PFSK-1 (cell line): ENCODE results near the gene MTHFSD.

Experiments used
- FOXP2 ChIP-seq: optimal IDR thresholded peaks from 2 replicates; pipeline ENCODE3; 2011; ENCODE audit warnings: borderline replicate concordance, control low read depth, inconsistent platforms; ENCODE audit not compliant: insufficient read depth; ENCODE audit errors: extremely low read length, extremely low read depth
- POLR2AphosphoS5 ChIP-seq: IDR thresholded peaks from 2 replicates; pipeline ENCODE4 v1.6.1; 2012; ENCODE audit warnings: low read depth, mild to moderate bottlenecking, control low read depth, low read length, moderate library complexity
- REST ChIP-seq, 2 experiments: IDR thresholded peaks; 2 replicates each; pipeline versions ENCODE4 v1.6.1 to v1.8.0; 2011 to 2012; ENCODE audit warnings: low read depth in 2 of 2, low read length in 2 of 2, control low read depth in 1 of 2, inconsistent platforms in 1 of 2, mild to moderate bottlenecking in 1 of 2, moderate library complexity in 1 of 2; ENCODE audit not compliant: insufficient read depth in 1 of 2
- SIN3A ChIP-seq: IDR thresholded peaks from 2 replicates; pipeline ENCODE4 v1.6.1; 2012; ENCODE audit warnings: mild to moderate bottlenecking, low read length, moderate library complexity, borderline replicate concordance; ENCODE audit not compliant: insufficient read depth
- TAF1 ChIP-seq: IDR thresholded peaks from 2 replicates; pipeline ENCODE4 v1.6.1; 2012; ENCODE audit warnings: low read length, control low read depth, borderline replicate concordance; ENCODE audit not compliant: insufficient read depth

MTHFSD gene

GRCh38 chr16:86494039-86494564 is 60.9 kb downstream of the MTHFSD start:
- TF ChIP-seq SIN3A (no peak), TAF1 (no peak), POLR2AphosphoS5 (no peak), FOXP2 (no peak), REST (IDR thresholded peaks at IDR 0.05; ENCODE audit: insufficient read depth in 1 of 2, low read depth in 2 of 2, low read length in 2 of 2) (no peak)

- peak; percentile 17 for TF ChIP-seq FOXP2
- no peak for TF ChIP-seq TAF1
Measured at GRCh38 chr16:86492961-86493629, 61.9 kb downstream of the MTHFSD start.

DNA sequence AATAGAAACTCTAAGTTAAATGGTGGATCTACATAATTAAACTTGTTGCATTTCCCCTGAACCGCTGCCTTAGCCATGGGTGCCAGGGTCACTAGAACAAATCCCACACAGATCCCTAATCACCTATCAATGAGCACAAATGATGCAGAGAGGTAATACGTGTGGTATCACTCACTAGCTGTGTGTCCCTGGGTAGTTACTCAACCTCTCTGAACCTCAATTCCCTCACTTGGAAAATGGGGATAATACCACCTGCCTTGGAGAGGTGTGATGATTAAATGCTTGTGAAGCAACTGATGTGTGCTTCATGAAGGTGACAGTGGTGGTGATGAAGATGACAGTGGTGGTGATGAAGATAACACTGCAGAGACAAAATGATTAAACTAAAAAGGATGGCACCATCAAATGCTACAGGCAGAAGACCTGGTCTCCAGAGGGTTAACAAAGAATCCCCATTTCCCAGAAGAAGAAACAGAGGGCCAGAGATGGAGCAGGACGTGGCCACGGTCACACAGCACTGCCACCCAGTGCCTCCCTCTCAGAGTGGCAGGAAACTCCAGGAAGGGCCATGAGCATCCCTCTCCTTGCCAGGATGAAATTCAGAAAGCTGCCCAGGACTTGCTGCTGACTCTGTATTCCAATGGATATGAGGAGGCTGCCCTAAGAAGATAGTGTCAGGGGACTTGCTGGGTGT is 62.6 kb downstream of the MTHFSD start:
- TF ChIP-seq TAF1 (no peak), REST (IDR thresholded peaks at IDR 0.05; ENCODE audit: insufficient read depth in 1 of 2, low read depth in 2 of 2, low read length in 2 of 2) (no peak), SIN3A (no peak), POLR2AphosphoS5 (no peak), FOXP2 (no peak)

GRCh38 chr16:86491640-86492023 is 63.4 kb downstream of the MTHFSD start:
- TF ChIP-seq FOXP2 (no peak), TAF1 (no peak), POLR2AphosphoS5 (no peak), SIN3A (no peak), REST (IDR thresholded peaks at IDR 0.05; ENCODE audit: insufficient read depth in 1 of 2, low read depth in 2 of 2, low read length in 2 of 2) (no peak)

GRCh38 chr16:86490859-86491639 is 64.0 kb downstream of the MTHFSD start:
- TF ChIP-seq REST (IDR thresholded peaks at IDR 0.05; ENCODE audit: insufficient read depth in 1 of 2, low read depth in 2 of 2, low read length in 2 of 2), result no peak
- no peak for TF ChIP-seq SIN3A
- no peak for TF ChIP-seq POLR2AphosphoS5
- TF ChIP-seq TAF1, result no peak
- no peak for TF ChIP-seq FOXP2
